Upper lobe of left lung (tissue), 6 donors: ENCODE results near the gene ULBP2. TPM values are rescaled to one million over a fixed set of nuclear protein-coding genes. Genes with fewer than 3 reads are reported as not detected.

Experiments used
- ATAC-seq, 2 donors: fragments of 200-7000 bp; cut with Tn5 transposase; one replicate each; pipeline ENCODE4 v1.9.1; 2022; ENCODE audit warnings: mild to moderate bottlenecking in 2 of 2, moderate library complexity in 2 of 2; ENCODE audit not compliant: low FRiP score in 2 of 2
- DNase-seq, 2 donors: peaks; one replicate each; pipeline ENCODE4 v3.0.0-alpha.2; 2019 to 2020
- H3K27ac ChIP-seq, 4 donors: fragments of 200-600 bp; sonication (generic); one replicate each; pipeline ENCODE4 v1.5.1; 2016 to 2019
- H3K27me3 ChIP-seq, 4 donors: fragments of 200-600 bp; sonication (generic); one replicate each; pipeline ENCODE4 v1.5.1; 2017 to 2019
- H3K36me3 ChIP-seq, 4 donors: fragments of 200-600 bp; sonication (generic); one replicate each; pipeline ENCODE4 v1.5.1; 2016 to 2019
- H3K4me1 ChIP-seq, 4 donors: fragments of 200-600 bp; sonication (generic); one replicate each; pipeline ENCODE4 v1.5.1; 2018 to 2019
- H3K4me3 ChIP-seq, 4 donors: fragments of 200-600 bp; sonication (generic); one replicate each; pipeline ENCODE4 v1.5.1; 2017 to 2019; ENCODE audit warnings: mild to moderate bottlenecking in 2 of 4, moderate library complexity in 1 of 4
- H3K9me3 ChIP-seq, 4 donors: fragments of 200-600 bp; sonication (generic); one replicate each; pipeline ENCODE4 v1.5.1; 2018 to 2019
- CTCF ChIP-seq, 6 experiments: fragments of 450-650 bp in 4 of 6; fragments of 200-600 bp in 2 of 6; sonication (generic) in 2 of 6; IDR thresholded peaks; one replicate each; pipeline ENCODE4 v1.5.1; 2016 to 2019; ENCODE audit warnings: antibody characterized with exemption in 6 of 6
- EP300 ChIP-seq, 4 donors: sonication (generic); formaldehyde crosslinking; IDR thresholded peaks; one replicate each; pipeline ENCODE4 v1.5.1; 2017; ENCODE audit warnings: antibody characterized with exemption in 4 of 4, control low read depth in 2 of 4
- POLR2A ChIP-seq, 4 donors: fragments of 450-650 bp; IDR thresholded peaks; one replicate each; pipeline ENCODE4 v1.5.1; 2016 to 2017; ENCODE audit warnings: antibody characterized with exemption in 4 of 4, mild to moderate bottlenecking in 2 of 4
- POLR2AphosphoS5 ChIP-seq, 2 donors: sonication (generic); formaldehyde crosslinking; IDR thresholded peaks; one replicate each; pipeline ENCODE4 v1.5.1; 2017; ENCODE audit warnings: antibody characterized with exemption in 2 of 2
- WGBS, 2 donors: methylation state at CpG; one replicate each; pipeline ENCODE4 v1.1.5; 2017 to 2018; 5-methylcytosine and 5-hydroxymethylcytosine counted together
- total RNA-seq, 6 donors: library from RNA; depleted of rRNA in 4 of 6; stranded (reverse); fragments of >200 nt in 4 of 6; gene quantifications; one replicate each; pipeline versions ENCODE4 v1.1.0 to v1.2.1, GENCODE V29; 2016 to 2021
- donor health status: DM: no; HTN: no; CAD: no; lungs with moderate emphysema.
- donor health status: DM: no; HTN: yes; CAD: no; lungs with severe emphysema.

Gene ULBP2
- total RNA-seq, 6 donors from 2014 or later: 1.00 to 3.7 (median 1.5) TPM; not detected in 2

- Histone ChIP-seq H3K36me3 (no peaks in the 10 kb centered on the region), H3K27ac (no peak overlapping the region), H3K9me3 (peaks cover 8 to 11% (median 10%) of the 10 kb centered on the region in 4 donors), H3K4me1 (peaks cover 0 to 4% (median 1%) of the 10 kb centered on the region in 4 donors), H3K27me3 (peaks cover 2 to 62% (median 12%) of the 10 kb centered on the region in 4 donors), H3K4me3 (no peak overlapping the region)
- DNase-seq (no peak), ATAC-seq (no peak)
- 31 to 93% methylated on average over 5 of the region's 5 CpGs for WGBS, 2 donors
- no peak for TF ChIP-seq CTCF (IDR thresholded peaks at IDR 0.05)
- TF ChIP-seq POLR2A (IDR thresholded peaks at IDR 0.05): no peak
These were observed 43.0 kb downstream of the ULBP2 start for GRCh38 chr6:149984773-149985172.

- peaks cover 2 to 69% (median 18%) of the 10 kb centered on the region in 4 donors for H3K27me3 ChIP-seq
These were observed 43.7 kb downstream of the ULBP2 start for GRCh38 chr6:149985481-149985937.

GRCh38 chr6:149987602-149988107, 45.8 kb downstream of the ULBP2 start:
- TF ChIP-seq POLR2A (IDR thresholded peaks at IDR 0.05): no peak
- no peak for TF ChIP-seq EP300 (IDR thresholded peaks at IDR 0.05)
- TF ChIP-seq POLR2AphosphoS5 (IDR thresholded peaks at IDR 0.05): no peak
- no peak for TF ChIP-seq CTCF (IDR thresholded peaks at IDR 0.05)
- H3K4me1 ChIP-seq: peaks cover 15 to 21% (median 17%) of the 10 kb centered on the region in 4 donors
- H3K27ac ChIP-seq: no peak overlapping the region
- ATAC-seq: no peak
- no peak overlapping the region for H3K4me3 ChIP-seq
- H3K27me3 ChIP-seq: peaks cover 0 to 81% (median 25%) of the 10 kb centered on the region in 4 donors
- H3K36me3 ChIP-seq: no peaks in the 10 kb centered on the region
- no peak for DNase-seq
- 43 to 65% methylated on average over 2 of the region's 2 CpGs for WGBS, 2 donors
- peaks cover 8 to 11% (median 10%) of the 10 kb centered on the region in 4 donors for H3K9me3 ChIP-seq

More at GRCh38 chr6:149985481-149985937, 43.7 kb downstream of the ULBP2 start:
- Histone ChIP-seq H3K4me1 (peaks cover 7 to 11% (median 9%) of the 10 kb centered on the region in 4 donors), H3K36me3 (no peaks in the 10 kb centered on the region), H3K4me3 (no peak overlapping the region), H3K9me3 (peaks cover 8 to 11% (median 10%) of the 10 kb centered on the region in 4 donors), H3K27ac (no peak overlapping the region)
- 27 to 37% methylated on average over 2 to 5 of the region's 5 CpGs for WGBS, 2 donors
- no peak for ATAC-seq
- TF ChIP-seq POLR2AphosphoS5 (IDR thresholded peaks at IDR 0.05) (no peak), CTCF (IDR thresholded peaks at IDR 0.05) (no peak), POLR2A (IDR thresholded peaks at IDR 0.05) (no peak), EP300 (IDR thresholded peaks at IDR 0.05) (no peak)
- no peak for DNase-seq

- no peak for DNase-seq
- Histone ChIP-seq H3K4me1 (peaks cover 15 to 21% (median 17%) of the 10 kb centered on the region in 4 donors), H3K4me3 (no peak overlapping the region), H3K27ac (no peak overlapping the region), H3K9me3 (peaks cover 8 to 11% (median 10%) of the 10 kb centered on the region in 4 donors), H3K27me3 (peaks cover 0 to 74% (median 25%) of the 10 kb centered on the region in 4 donors), H3K36me3 (no peaks in the 10 kb centered on the region)
- WGBS, 2 donors: 14 to 18% methylated on average over 15 to 17 of the region's 17 CpGs
- TF ChIP-seq CTCF (IDR thresholded peaks at IDR 0.05) (no peak), POLR2A (IDR thresholded peaks at IDR 0.05) (no peak), POLR2AphosphoS5 (IDR thresholded peaks at IDR 0.05) (no peak)
- ATAC-seq: peak in 1 of 2 donors; percentile 27
These were observed 46.9 kb downstream of the ULBP2 start for GRCh38 chr6:149988550-149989346.
